K562 (cell line): ENCODE measurements around the gene IQCE. TPM values are rescaled to one million over a fixed set of nuclear protein-coding genes. Genes with fewer than 3 reads are reported as not detected.

Experiments used
- ATAC-seq: fragments of 200-7000 bp; cut with Tn5 transposase; 3 replicates; pipeline ENCODE4 v1.9.1; 2020; ENCODE audit warnings: moderate library complexity
- BruUV-seq: library from RNA; stranded (reverse); fragments of 400-500 nt; replicated peaks from 2 replicates; lab custom pipeline; 2021; lab: Mats Ljungman, UMichigan
- CTCF ChIA-PET: fragments of 300-600 bp; formaldehyde crosslinking; extraction: SDS; loops from one replicate; lab custom pipeline; 2021; ENCODE audit warnings: low intra/inter-chr PET ratio; lab: Yijun Ruan, JAX
- POLR2A ChIA-PET: fragments of 300-600, 350-650 bp; sonication (Branson Sonifier 250); formaldehyde crosslinking; extraction: SDS; loops from one replicate; lab custom pipeline; 2021; ENCODE audit warnings: antibody characterized with exemption, inconsistent platforms; lab: Yijun Ruan, JAX
- DNase-seq, 4 experiments: peaks; one replicate each; pipeline versions ENCODE4 v3.0.0 to v3.0.0-alpha.2; 2011 to 2018; ENCODE audit warnings: low spot score in 3 of 4, mixed read lengths in 3 of 4; ENCODE audit errors: extremely low read depth in 1 of 4
- FAIRE-seq: peaks from 2 replicates; lab custom pipeline; 2011; peaks lifted over from hg19 to GRCh38; lab: Jason Lieb, UNC
- H2AFZ ChIP-seq: 2 replicates; pipeline ENCODE4 v1.6.0; 2011; ENCODE audit warnings: low read depth, low read length, control low read depth, inconsistent platforms
- H3K27ac ChIP-seq: fragments of 200-600 bp; 3 replicates; pipeline ENCODE4 v1.8.0; 2011; ENCODE audit warnings: low read depth, mild to moderate bottlenecking, control low read depth, inconsistent platforms, low read length, moderate library complexity, mixed read lengths; ENCODE audit errors: extremely low read depth
- H3K27me3 ChIP-seq, 2 experiments: fragments of 300-600 bp in 1 of 2; 2 replicates in 1 of 2; 3 replicates in 1 of 2; pipeline versions ENCODE4 v1.6.0 to v1.8.0; 2011; ENCODE audit warnings: inconsistent platforms in 2 of 2, low read length in 2 of 2, mild to moderate bottlenecking in 1 of 2, mixed read lengths in 1 of 2, moderate library complexity in 1 of 2; ENCODE audit not compliant: control insufficient read depth in 2 of 2, insufficient read depth in 2 of 2
- H3K36me3 ChIP-seq: fragments of 300-600 bp; 3 replicates; pipeline ENCODE4 v1.8.0; 2011; ENCODE audit warnings: mild to moderate bottlenecking, low read length, inconsistent platforms; ENCODE audit not compliant: control insufficient read depth, insufficient read depth
- H3K4me1 ChIP-seq, 2 experiments: fragments of 200-600 bp in 1 of 2; replicated peaks in 1 of 2; 2 replicates in 1 of 2; 3 replicates in 1 of 2; pipeline versions ENCODE4 v1.5.1 to v1.8.0; 2011; ENCODE audit warnings: inconsistent platforms in 2 of 2, low read length in 2 of 2, mild to moderate bottlenecking in 1 of 2, mixed read lengths in 1 of 2, moderate library complexity in 1 of 2; ENCODE audit not compliant: control insufficient read depth in 2 of 2, insufficient read depth in 2 of 2
- H3K4me2 ChIP-seq: 2 replicates; pipeline ENCODE4 v1.6.1; 2011; ENCODE audit warnings: low read length, control low read depth, inconsistent platforms, mixed read lengths; ENCODE audit not compliant: insufficient read depth
- H3K4me3 ChIP-seq: fragments of 200-600 bp; sonication (generic), shearing (Covaris generic); 2 replicates; pipeline ENCODE4 v1.5.1; 2016; ENCODE audit warnings: control low read depth, inconsistent platforms
- H3K79me2 ChIP-seq: fragments of 200-600 bp; 3 replicates; pipeline ENCODE4 v1.8.0; 2011; ENCODE audit warnings: low read length, inconsistent platforms; ENCODE audit not compliant: control insufficient read depth, insufficient read depth
- H3K9ac ChIP-seq, 2 experiments: 2 replicates each; pipeline versions ENCODE4 v1.6.0 to v1.6.1; 2011; ENCODE audit warnings: low read depth in 2 of 2, low read length in 2 of 2, control low read depth in 1 of 2, inconsistent platforms in 1 of 2, mild to moderate bottlenecking in 1 of 2, mixed read lengths in 1 of 2; ENCODE audit not compliant: insufficient read depth in 1 of 2
- H3K9me1 ChIP-seq: one replicate; pipeline ENCODE4 v1.6.0; 2011; ENCODE audit warnings: inconsistent platforms, mild to moderate bottlenecking, low read length, moderate library complexity; ENCODE audit not compliant: control insufficient read depth, insufficient read depth
- H3K9me3 ChIP-seq: replicated peaks from 2 replicates; pipeline ENCODE4 v1.5.1; 2011; ENCODE audit warnings: low read depth, low read length, inconsistent platforms; ENCODE audit not compliant: control insufficient read depth, insufficient read depth
- H4K20me1 ChIP-seq: replicated peaks from 2 replicates; pipeline ENCODE4 v1.6.1; 2011; ENCODE audit warnings: low read length, inconsistent platforms, mixed read lengths; ENCODE audit not compliant: control insufficient read depth, insufficient read depth
- BRF1 ChIP-seq: IDR thresholded peaks from 3 replicates; pipeline ENCODE4 v1.6.1; 2011; ENCODE audit warnings: borderline replicate concordance, mild to moderate bottlenecking; ENCODE audit not compliant: insufficient read length; ENCODE audit errors: extremely low read depth
- EP300 ChIP-seq: IDR thresholded peaks from 2 replicates; pipeline ENCODE4 v1.6.1; 2012; ENCODE audit warnings: low read length, improper control_type of control experiment
- FOXK1 ChIP-seq: sonication (generic); formaldehyde crosslinking; IDR thresholded peaks from 2 replicates; pipeline ENCODE4 v1.8.0; 2022; ENCODE audit warnings: missing genetic modification reagents, mild to moderate bottlenecking, borderline replicate concordance
- FOXP1 ChIP-seq: sonication (generic); formaldehyde crosslinking; IDR thresholded peaks from 2 replicates; pipeline ENCODE4 v1.8.0; 2022; ENCODE audit warnings: mild to moderate bottlenecking, missing genetic modification reagents
- MED1 ChIP-seq: sonication (generic); formaldehyde crosslinking; IDR thresholded peaks from 2 replicates; pipeline ENCODE4 v1.8.1; 2023; ENCODE audit warnings: missing genetic modification reagents, borderline replicate concordance
- RFX7 ChIP-seq: fragments of 250-450 bp; sonication (Bioruptor Pico); IDR thresholded peaks from 2 replicates; pipeline ENCODE4 v1.5.1; 2021; ENCODE audit warnings: mild to moderate bottlenecking
- SETDB1 ChIP-seq: IDR thresholded peaks from one replicate; pipeline ENCODE4 v1.6.1; 2012; ENCODE audit warnings: low read length, control low read depth, inconsistent platforms
- ZFP36 ChIP-seq: fragments of 150-350 bp; IDR thresholded peaks from 2 replicates; pipeline ENCODE4 v1.6.1; 2018; ENCODE audit warnings: low read length, low read depth; ENCODE audit not compliant: partially characterized antibody
- ZNF12 ChIP-seq: sonication (generic); formaldehyde crosslinking; IDR thresholded peaks from 2 replicates; pipeline ENCODE4 v1.4.0; 2020; ENCODE audit warnings: mild to moderate bottlenecking, missing genetic modification reagents
- ZNF124 ChIP-seq: sonication (generic); formaldehyde crosslinking; IDR thresholded peaks from 2 replicates; pipeline ENCODE4 v1.8.1; 2022; ENCODE audit warnings: missing genetic modification reagents
- ZNF274 ChIP-seq: IDR thresholded peaks from 2 replicates; pipeline ENCODE4 v1.6.1; 2011; ENCODE audit warnings: low read depth, mild to moderate bottlenecking, low read length, moderate library complexity, borderline replicate concordance
- ZNF77 ChIP-seq: fragments of 250-450 bp; sonication (Bioruptor Pico); IDR thresholded peaks from 2 replicates; pipeline ENCODE4 v1.5.0; 2020
- WGBS: fragments of 100-300 bp; shearing (Covaris generic); methylation state at CpG from one replicate; pipeline ENCODE4 v1.1.6; 2016; ENCODE audit warnings: low coverage, mixed read lengths; ENCODE audit not compliant: insufficient coverage; ENCODE audit errors: missing lambda C conversion rate; 5-methylcytosine and 5-hydroxymethylcytosine counted together
- in situ Hi-C: fragments of 300-500 bp; cut with MboI; formaldehyde crosslinking; loops from 4 replicates; pipeline ENCODE4 v1.15.0; 2018; ENCODE audit warnings: inconsistent platforms, mixed read lengths
- intact Hi-C: fragments of 100-400 bp; cut with micrococcal nuclease; formaldehyde crosslinking; loops from 2 replicates; pipeline ENCODE4 v1.14.2; 2022
- polyA plus RNA-seq, 8 experiments: library from polyadenylated mRNA; depleted of rRNA in 4 of 8; stranded (reverse) in 5 of 8; unstranded in 3 of 8; fragments of >200 nt; fragmentation: Nextera tagmentation in 2 of 8; fragmentation: Illumina TruSeq in 1 of 8; extraction: Ambion mirVana in 2 of 8; extraction: Trizol in 1 of 8; gene quantifications; 2 replicates each; pipeline versions ENCODE4 v1.2.1 to v1.2.3, GENCODE V29; 2011 to 2014; ENCODE audit warnings: inconsistent platforms in 1 of 8, missing spikeins in 1 of 8
- total RNA-seq, 7 experiments: library from RNA; depleted of rRNA in 6 of 7; stranded (reverse); fragments of >200 nt in 6 of 7; fragmentation: Illumina TruSeq in 2 of 7; extraction: Trizol in 2 of 7; gene quantifications; 2 replicates each; pipeline versions ENCODE4 v1.2.1 to v1.2.3, GENCODE V29; 2011 to 2021; ENCODE audit warnings: low replicate concordance in 1 of 7
- TF ChIP-seq, protein P1 (sequence below): fragments of 250-450 bp; sonication (Bioruptor Pico); IDR thresholded peaks from 2 replicates; pipeline ENCODE4 v1.8.0; 2022; ENCODE audit warnings: inconsistent platforms, mild to moderate bottlenecking, moderate library complexity, borderline replicate concordance
- TF ChIP-seq, protein P2 (sequence below): fragments of 250-450 bp; sonication (Bioruptor Pico); IDR thresholded peaks from 2 replicates; pipeline ENCODE4 v1.8.0; 2021; ENCODE audit warnings: mild to moderate bottlenecking, moderate library complexity

The IQCE gene
- total and polyA plus RNA-seq, 9 of the 15 experiments (the other 6 are each of a cell fraction or from before 2014, with no cell fraction given), result 0.18 to 8.5 (median 4.2) TPM

DNA sequence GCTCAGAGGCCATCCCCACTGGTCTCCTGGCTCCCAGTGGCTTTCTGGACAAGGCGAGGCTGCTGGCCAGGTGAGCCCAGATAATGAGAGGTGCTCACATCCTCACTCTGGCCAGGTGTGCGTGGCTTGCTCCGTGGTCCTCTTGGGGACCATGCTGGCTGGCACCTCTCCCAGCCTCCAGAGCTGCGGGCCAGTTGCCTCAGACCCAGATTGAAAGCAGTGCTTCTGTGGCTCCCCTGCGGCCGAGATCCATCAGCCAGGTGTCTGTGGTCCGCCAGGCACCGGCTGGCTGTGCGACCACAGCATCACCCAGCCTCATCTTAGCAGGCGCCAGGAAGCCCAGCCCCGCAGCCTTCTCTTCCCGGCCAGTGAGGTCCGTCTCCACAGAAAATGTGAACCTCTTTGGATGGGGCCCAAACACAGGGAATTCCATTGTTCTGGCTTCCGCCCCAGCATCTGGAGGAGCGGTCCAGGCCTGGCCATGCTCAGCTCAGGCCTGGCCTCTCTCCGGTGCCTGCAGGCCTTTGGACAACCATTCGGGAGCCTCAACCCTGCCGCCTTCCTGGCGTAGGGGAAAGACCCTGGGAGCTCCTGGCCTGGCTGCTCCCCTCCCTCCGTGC, 67.8 kb downstream of the IQCE start:
- TF ChIP-seq ZNF77 (CRISPR knock-in tag) (no peak), RFX7 (CRISPR knock-in tag) (no peak), ZNF12 (no peak), ZNF274 (no peak), FOXK1 (CRISPR knock-in tag) (no peak), BRF1 (no peak), FOXP1 (CRISPR knock-in tag) (no peak), MED1 (CRISPR knock-in tag) (no peak), ZFP36 (no peak), SETDB1 (no peak), ZNF124 (CRISPR knock-in tag) (no peak), EP300 (no peak)
- TF ChIP-seq, protein P1, sequence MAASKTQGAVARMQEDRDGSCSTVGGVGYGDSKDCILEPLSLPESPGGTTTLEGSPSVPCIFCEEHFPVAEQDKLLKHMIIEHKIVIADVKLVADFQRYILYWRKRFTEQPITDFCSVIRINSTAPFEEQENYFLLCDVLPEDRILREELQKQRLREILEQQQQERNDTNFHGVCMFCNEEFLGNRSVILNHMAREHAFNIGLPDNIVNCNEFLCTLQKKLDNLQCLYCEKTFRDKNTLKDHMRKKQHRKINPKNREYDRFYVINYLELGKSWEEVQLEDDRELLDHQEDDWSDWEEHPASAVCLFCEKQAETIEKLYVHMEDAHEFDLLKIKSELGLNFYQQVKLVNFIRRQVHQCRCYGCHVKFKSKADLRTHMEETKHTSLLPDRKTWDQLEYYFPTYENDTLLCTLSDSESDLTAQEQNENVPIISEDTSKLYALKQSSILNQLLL (CRISPR knock-in tag), result no peak
- TF ChIP-seq, protein P2, sequence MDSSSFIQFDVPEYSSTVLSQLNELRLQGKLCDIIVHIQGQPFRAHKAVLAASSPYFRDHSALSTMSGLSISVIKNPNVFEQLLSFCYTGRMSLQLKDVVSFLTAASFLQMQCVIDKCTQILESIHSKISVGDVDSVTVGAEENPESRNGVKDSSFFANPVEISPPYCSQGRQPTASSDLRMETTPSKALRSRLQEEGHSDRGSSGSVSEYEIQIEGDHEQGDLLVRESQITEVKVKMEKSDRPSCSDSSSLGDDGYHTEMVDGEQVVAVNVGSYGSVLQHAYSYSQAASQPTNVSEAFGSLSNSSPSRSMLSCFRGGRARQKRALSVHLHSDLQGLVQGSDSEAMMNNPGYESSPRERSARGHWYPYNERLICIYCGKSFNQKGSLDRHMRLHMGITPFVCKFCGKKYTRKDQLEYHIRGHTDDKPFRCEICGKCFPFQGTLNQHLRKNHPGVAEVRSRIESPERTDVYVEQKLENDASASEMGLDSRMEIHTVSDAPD (CRISPR knock-in tag), result no peak
- no peak for ATAC-seq
- intact Hi-C loops, result no loop called here
- BruUV-seq, result no TSS peak
- POLR2A ChIA-PET, result interaction anchor here (0.7 to 0.8 kb wide), 2 partner anchors 31 to 71 kb away, joined by 3 to 4 read pairs; partner anchors contain the start of gene BRAT1
- Histone ChIP-seq H3K27me3 (no peaks in the 10 kb centered on the region; a peak in 1 of 5 replicates), H3K36me3 (no peaks in the 10 kb centered on the region), H3K27ac (no peak overlapping the region), H3K79me2 (no peaks in the 10 kb centered on the region), H4K20me1 (no peaks in the 10 kb centered on the region), H2AFZ (no peak overlapping the region; the same call in 1 of the 2 replicates), H3K9me3 (no peaks in the 10 kb centered on the region), H3K4me2 (no peak overlapping the region), H3K9ac (no peak overlapping the region), H3K4me1 (peaks cover 23 to 58% of the 10 kb centered on the region in 2 experiments; a peak in 4 of 5 replicates), H3K4me3 (no peak overlapping the region), H3K9me1 (no peaks in the 10 kb centered on the region)
- CTCF ChIA-PET, result no interaction called here
- in situ Hi-C loops, result no loop called here
- WGBS, result 69% methylated on average over 17 of the region's 20 CpGs
- no peak for FAIRE-seq
- DNase-seq, result no peak
